Measurements from ENCODE around the gene EEPD1.

EEPD1 gene

DNA sequence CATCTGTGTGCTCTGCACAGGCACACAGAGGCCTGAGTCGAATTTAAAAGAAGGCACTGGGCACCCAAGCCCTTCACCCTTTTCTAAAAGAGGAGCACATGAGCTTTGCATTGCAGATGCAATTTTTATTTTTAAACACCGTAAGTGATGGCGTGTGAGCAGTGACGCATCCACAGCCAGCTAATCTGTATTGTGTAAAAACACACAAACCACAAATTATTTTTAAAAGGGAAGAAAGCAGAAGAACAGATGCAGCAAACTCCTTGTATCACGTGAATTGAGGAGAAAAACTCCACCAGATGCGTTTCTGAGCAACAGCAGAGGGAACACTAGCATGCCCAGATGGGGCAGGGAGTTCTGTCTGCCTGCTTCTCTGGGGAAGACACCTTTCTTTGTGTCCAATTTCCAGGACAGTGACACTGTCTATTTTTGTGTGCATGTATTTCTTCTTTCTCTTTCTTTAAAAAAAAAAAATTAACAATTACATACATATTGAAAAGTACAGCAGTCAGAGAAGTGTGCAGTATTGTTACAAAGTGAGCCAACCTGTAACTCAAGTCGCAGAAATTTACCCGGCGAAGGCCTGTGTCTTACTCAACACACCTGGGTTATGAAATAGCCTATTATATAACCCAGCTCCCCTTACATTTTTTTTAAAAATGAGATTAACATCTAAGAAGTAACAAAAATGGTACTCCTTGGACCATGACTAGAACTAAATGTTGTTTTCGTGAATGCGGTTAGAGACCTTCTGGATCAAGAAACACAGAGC, 39.2 kb downstream of the EEPD1 start:
- DNase-seq, result no peak

DNA sequence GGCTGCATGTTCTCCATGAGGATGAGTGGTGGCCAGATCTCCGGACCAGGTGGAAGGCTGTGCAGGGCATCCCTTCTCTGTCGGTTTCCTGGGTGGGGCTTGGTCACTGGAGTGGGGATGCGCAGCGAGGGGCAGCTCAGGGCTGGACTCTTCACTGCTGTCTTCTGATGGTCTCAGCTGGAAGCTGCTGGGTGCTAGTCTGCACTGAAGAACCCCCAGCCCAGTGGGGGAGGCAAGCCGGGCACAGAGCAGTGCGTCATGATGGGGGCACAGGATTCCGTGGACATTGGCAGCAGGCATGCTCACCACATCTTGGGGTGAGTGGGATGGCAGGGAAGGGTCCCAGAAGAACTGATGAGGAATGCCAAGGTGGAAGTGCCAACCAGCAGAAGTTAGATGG, 39.8 kb downstream of the EEPD1 start:
- no peak for DNase-seq

DNA sequence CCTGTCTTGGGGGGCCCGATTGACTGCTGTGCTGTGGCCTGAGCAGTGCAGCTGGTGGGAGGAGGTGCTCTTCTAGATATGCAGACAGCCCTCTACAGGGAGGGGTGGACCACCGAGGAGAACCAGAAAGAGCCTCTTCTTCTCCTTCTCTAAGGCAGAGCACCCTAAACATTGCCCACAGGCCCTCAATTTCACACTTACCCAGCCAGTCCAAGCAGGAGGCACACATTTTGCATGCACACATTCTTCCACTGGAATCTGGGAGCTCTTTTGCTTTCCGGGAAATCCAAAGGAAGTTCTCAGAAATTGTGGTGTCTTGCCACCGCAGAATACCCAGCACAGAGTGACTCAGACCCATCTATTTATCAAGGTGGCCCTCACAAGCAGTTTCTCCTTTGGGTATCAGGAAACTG, 45.8 kb downstream of the EEPD1 start:
- DNase-seq, result no peak

DNA sequence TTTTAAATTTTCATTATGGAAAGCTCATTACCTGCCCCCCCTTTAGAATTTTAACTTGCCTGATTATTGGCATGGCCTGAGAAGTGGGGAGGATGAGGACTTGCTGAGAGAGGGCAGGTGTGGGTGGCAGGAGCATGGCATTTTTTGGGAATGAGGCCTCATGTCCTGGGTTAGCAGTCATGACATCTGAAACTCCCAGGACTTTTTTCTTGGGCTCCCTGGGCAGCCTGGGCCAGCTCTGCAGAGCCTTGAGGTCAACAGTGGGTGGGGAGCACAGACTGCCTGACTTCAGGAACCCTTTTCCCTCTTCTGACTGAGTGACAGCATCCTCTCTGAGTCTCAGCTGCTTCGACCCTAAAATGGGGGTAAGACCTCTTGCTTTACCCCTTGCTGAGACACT, 46.3 kb downstream of the EEPD1 start:
- DNase-seq, result no peak

DNA sequence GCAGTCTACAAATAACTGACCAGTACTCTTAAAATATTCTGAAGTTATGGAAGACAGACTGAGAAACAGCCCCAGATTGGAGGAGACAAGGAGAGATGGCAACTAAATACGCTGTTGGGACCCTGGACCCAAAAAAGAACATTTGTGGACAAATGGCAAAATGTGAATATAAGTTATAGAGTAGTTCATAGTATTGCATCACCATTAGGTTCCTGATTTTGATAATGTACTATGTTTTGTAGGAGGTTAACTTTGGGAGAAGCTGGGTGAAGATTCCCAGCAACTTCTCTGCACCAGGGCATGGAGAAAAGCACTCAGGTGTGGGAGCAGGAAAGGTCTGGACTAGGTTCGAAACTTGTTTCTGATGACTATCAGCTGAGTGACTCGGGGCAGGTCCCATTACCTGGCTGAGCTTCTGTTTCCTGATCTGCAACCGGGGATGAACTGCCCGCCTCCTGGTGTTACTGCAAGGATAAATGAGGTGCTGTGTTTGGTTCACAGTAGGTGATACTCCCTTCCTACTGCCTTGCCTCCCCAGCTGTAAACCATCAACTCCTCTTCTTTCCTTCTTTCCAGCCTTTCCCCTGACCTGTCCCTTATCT, 48.2 kb downstream of the EEPD1 start:
- no peak for DNase-seq

DNA sequence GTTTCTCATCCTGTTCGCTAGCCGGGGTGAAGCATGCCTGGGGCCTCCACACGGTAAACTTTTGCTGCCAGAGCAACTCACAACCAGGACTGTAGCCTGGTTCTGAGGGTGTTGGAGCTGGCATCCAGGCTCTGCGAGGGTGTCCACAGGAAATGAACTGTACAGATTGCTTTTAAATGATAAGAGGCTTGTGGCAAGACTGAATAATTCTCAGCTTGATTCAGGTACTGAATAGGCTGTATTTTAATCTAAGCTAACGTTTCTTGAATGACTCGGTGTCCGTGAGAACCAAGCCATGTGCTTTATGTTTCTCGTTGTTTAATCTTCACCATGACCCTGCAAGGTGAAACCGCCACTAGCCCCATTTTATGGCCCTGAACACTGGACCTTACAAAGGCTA, 49.3 kb downstream of the EEPD1 start:
- no peak for DNase-seq

DNA sequence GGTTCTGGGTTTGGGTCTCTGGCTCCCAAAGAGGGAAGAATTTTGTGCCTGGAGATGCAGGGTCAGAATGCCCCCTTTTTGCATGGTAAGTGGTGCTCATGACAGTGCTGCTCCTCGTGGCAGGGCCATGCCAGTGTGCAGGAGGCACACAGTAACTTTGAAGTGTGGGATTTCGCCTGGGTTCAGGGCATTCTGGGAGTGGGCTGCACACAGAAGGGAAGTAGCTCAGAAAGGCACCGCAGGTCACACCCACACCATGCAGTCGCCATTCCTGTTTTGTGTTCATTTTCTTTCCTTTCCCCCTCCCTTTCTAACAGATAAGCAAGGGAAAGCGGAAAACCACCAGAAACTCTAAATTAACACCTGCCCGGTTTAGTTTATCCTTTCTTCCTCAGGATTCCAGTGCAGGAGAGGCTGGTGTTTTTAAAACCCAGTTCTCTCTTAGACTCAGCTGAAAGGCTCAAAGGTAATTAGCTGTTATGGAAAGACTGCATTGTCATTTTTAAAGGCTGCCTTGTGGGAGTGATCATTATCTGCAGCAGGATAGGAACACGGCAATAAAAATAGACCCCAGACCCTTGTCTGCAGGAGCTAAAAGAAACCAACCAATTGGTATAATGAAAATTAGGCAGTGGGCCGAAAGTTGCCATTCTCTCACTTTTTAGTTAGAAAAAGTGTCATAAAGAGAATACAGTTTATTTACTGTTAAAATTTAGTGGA, 50.2 kb downstream of the EEPD1 start:
- DNase-seq, result no peak

DNA sequence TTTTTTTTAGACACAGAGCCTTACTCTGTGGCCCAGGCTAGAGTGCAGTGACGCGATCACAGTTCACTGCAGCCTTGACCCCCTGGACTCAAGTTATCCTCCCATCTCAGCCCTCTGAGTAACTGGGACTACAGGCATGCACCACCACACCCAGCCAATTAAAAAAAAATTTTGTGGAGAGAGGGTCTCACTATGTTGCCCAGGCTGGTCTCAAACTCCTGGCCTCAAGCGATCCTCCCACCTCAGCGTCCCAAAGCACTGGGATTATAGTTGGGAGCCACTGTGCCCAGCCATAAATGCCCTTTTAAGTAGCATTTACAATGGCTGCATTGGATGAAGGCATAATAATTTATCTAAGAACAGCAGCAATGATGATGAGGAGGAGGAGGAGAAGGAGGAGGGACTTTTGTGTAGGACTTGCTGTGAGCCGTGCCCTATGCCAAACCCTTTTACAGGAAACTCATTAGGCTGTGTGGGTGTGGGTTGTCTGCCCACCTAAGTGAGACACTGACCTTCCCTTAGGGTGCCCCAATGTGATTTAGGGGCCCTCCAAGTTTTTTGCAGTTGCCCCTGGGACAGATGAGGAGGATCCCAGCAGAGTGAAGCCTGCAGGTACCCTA, 51.1 kb downstream of the EEPD1 start:
- no peak for DNase-seq

DNA sequence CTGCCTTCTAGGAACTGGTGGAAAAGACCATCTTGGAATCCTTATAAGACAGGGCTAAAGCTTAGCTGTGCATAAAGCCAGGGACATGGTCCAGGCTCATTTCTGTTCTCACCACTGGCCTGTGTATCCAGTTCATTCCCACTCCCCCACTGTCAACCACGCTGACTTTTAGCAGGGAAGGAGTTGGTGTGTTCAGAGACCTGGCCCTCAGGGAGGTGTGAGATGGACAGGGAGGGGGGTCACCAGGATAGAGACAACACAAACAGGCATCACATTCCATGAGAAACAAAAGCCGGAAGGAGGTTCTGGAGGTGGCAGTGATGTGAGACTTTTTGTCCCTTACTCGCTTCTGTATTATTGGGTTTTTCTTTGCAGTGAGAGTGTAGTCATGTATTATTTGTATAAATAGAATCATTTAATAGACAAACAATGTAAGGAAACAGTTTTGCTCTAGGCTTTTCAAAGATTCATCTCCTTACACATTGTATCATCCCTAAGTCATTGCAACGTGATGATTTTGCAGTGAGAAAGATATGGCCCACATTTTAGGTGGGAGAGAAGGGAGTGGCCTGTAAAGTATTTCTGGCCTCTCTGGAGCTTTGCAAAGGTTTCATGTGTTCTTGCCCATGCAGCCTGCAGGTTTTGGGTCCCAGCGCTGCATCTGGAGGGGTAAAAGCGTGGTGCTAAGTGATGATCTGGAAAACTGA, 52.0 kb downstream of the EEPD1 start:
- no peak for DNase-seq

DNA sequence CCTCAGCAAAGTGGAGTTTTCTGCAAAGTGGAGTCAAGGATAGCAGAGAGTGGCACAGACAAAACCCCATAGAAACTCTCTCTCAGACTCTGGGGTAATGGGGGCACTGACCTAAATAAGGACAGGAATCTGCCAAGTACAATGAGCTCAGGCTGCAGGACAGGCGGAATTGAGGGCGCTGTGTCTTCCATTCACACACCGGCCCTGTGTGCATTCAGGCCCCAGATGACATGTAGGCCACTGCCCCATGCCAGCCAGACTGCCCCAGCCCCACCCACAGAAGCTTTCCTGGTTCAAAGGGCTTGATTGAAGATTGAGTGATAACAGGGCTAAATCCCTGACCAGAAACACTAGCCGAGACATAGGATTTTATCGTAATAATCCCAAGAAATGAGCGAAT, 52.7 kb downstream of the EEPD1 start:
- DNase-seq, result no peak

DNA sequence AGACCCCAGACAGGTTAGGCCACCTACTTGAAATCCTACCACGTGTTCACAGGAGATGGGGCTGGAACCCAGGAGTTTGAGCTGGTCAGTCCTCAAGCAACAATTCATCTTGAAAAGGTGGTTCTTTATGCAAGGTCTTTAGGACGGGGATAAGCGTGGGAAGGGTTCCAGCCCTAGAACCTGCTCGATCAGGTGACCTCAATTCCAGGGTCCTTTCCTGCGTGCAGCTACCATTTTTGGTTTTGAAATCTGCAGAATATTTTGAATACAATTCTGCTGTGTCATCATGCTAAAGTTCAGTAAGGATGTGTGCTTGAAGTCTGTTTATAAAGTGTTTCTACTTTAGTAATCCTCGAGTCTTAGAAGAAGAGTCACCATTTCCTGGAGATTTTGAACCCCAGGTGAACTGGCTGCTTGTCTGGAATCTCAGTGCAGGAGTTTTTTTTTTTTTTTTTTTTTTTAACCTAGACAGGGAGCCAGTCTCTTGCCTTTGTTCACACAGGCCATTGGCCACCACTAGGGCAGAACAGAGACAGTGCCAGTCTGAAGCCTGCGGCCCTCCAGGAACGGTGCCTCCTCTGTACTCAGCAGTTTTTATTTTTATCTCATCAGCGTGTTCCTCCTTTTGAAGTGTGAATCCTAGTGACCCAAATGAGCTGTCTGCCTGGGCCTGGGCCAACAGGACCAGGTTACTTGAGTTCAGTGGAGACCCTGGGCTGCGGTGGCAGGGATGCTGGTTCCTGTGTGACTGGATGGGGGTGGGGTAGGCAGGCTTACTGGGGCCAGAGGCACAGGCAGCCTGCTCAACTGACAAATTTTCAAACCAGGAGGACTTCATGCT, 54.6 kb downstream of the EEPD1 start:
- DNase-seq, result no peak

DNA sequence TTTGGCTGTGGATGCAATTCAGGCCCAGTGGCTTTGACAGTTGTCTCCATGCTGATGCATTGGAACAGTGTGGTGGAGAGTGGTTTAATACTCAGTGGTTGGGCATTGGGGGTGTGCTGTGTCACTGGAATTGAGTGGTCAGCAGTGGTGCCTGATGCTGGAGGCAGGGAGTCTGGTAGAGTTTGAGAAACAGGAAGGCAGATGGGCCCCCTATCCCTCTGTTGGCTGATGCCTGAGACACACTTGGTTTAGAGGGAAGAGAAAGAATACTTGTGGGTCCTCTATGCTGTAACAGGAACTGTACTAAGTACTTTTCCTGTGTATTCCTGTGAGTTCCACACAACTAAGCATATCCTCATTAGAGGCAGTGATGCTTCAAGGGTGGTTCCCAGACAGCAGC, 55.4 kb downstream of the EEPD1 start:
- no peak for DNase-seq

DNA sequence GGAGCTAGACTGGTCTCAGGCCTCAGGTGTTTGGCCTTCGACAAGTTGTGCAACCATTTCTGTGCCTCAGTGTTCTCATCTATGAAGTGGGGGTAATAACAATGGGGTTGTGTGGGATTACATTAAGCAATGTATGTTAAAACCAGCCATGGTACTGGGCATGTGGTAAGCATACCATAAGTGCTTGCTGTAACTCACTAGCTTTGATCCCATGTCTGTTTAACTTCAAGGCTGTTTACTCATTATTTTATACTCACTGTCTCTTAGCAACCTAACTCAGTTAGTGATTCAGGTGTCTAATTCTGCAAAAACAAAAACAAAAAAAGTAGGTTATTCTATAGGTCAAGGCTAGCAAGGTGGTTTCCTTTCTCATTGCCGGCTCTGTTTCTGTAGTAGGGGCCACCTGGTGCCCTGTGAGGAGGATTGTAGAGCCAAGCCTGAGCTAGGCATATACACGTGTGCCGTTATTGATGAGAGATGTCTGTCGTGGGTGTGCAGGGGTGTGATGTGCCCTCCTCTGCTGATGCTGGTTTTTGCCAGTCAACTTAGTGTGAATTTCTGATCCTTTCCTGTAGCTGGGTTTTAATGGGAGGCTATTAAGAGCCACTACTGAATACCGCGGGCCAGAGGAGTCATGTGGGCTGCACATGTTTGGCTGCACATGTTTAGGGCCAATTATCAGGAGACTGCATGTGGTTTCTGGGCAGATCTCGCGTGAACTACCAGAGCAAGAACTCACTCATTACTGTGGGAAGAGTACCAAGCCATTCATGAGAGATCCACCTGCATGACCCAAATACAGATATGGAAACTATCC, 56.2 kb downstream of the EEPD1 start:
- DNase-seq, result no peak

DNA sequence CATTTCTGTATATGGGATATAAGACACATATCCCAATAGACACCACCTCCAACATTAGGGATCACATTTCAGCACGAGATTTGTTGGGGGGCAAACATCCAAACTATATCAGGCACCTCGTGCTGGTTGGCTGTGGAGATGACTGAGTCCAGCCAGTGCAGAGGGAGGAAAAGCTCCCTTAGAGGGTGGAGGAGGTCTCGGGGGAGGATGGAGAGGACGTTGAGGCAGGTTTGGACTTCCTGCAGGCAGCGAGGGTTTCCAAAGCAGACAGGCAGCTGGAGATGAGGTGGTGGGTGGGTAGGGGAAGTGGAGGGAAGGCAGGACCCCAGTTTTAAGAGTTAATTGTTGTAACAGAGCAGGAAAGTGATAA, 56.7 kb downstream of the EEPD1 start:
- no peak for DNase-seq

DNA sequence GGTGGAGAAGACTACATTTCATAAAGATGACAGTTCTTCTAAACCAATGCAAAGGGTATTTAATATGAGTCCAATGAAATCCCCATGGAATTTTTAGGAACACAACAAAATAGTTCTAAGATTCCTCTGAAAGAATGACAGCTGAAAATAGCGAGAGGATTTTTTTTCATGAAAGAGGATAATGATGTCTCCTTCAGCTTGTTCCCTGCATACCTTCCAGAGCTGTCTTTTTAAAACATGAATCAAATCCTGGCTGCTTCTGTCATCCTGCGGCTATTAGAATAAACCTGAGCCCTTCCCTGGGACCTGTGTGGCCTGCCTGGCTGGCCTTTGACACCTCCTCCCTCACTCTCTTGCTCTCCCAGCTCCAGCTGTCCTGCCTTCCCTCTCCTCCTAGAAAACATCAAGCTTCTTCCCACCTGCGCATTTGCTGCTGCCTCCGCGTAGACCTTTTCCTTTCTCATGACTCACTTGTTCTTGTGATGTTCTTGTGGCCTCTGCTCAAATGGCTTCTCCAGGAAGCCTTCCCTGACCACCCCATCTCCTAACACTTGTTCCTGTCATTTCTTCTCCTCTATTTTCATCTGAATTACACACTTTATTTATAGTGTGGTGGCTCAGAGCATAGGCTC, 57.4 kb downstream of the EEPD1 start:
- DNase-seq, result no peak

DNA sequence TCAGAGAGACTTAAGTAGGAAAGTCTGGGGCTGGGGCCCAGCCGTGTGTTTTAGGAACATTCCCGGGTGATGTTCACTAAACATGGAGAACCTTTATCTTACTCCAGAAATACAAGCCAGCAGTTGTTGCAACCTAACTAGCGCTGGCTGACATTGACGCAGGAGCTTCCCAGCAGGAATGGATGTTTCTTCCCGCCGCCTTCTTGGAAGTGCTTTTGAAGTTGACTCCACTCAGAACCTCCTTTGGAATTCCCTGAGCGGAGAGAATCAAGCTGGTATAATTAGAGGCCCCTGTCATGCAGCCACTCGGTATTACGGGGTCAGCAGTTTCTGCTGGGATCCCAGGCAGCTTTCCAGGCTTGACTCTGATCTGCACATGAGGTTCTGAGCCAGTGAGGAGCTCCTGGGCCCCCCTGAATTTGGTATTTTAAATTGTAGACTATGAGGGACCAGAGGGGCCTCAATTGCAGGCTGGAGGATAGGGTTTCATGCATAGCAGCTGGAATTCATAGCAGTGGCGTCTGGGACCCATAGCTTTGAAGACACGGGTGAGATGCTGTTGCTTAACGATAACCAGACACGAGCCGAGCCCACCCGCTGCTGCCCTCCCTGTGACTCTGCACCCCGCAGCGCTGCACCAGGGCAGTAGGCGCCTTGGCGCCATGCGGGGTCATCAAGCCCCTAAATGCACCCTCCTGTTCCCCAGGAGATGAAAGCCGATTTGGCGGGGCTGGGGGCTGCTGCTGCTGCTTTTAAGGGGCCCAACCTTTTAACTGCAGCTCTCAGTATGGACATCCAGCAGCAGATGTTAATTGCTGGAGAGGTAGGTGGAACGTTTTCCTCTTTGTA, 61.8 kb downstream of the EEPD1 start:
- DNase-seq, result no peak

DNA sequence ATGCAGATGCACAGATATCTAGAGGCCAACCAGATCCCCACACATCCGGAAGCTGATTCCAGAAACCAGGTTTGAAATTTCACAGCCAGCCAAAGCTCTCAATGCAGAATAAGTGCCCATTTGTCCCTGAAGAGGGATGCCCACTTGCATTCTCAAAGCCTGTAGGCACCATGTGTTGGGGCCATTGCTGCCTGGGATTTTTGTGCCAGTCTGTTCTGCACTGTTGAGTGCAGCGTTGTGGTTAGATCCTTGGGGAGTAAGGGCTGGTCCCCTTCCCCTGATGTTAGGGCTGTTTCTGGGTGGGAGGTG, 62.4 kb downstream of the EEPD1 start:
- no peak for DNase-seq

DNA sequence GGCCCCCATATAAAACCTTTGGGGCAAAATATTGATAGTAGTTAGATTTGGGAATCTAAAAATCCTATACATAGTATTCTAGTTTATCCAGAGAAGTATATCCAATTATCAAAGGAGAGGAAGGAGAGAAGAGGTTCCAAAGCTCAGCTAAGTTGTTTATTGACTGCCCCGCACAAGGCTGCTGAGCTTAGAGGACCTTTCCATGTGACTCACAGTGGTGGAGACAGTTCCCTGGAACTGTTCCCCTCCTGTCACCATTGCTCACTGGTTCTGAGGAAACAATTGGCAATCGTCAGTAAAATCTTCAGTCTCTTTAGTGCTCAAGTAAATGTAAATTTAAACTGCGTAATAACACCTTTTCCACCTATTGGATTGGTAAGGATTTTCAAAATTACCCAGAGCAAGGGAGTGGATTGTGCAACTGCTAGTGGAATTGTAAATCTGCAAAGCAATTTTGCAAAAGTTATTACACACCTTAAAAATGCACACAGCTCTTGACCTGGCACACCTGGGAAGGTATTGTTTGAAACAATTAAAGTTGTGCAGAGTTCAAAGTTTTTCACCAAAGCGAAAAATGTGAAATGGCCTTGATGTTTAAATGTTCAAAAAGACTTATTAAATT, 63.1 kb downstream of the EEPD1 start:
- DNase-seq, result no peak

DNA sequence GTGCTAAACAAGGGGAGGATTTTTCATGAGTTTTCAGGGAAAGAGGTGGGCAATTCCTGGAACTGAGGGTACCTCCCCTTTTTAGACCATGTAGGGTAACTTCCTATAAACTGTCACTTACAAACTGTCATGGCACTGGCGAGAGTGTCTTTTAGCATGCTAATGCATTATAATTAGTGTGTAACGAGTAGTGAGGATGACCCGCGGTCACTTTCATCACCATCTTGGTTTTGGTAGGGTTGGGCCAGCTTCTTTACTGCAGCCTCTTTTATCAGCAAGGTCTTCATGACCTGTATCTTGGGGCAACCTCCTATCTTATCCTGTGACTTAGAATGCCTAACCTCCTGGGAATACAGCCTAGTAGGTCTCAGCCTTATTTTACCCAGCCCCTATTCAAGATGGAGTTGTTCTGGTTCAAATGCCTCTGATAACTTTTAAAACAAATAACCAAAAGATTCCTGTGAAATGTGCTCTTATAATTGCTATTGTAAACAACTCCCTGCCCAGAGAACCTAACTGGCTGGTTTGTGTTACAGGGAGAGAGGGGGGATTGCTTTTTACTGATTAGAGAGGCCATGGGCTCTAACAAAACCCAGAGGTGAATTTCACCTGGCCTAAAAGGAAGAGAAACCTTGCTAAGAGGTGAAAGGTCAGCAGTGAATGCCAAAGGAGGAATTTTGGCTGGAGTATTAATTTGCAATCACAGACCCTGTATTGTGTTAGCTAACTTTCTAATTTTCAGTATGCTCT, 64.3 kb downstream of the EEPD1 start:
- no peak for DNase-seq
